Omental fat pad (tissue), 4 donors: ENCODE measurements around the gene IL13. TPM values are rescaled to one million over a fixed set of nuclear protein-coding genes. Genes with fewer than 3 reads are reported as not detected.
"Not testable (repeated sequence)": the region's sequence is repeated elsewhere in the genome, so short reads cannot be mapped to it uniquely, and the experiment has no call there.

Experiments
- ATAC-seq: fragments of 150-250 bp; one replicate; pipeline ENCODE4 v1.9.1; 2016; ENCODE audit warnings: mild to moderate bottlenecking, moderate library complexity; ENCODE audit not compliant: low FRiP score
- DNase-seq: peaks from one replicate; pipeline ENCODE4 v3.0.0-alpha.2; 2019; ENCODE audit warnings: low spot score
- total RNA-seq, 4 donors: library from RNA; depleted of rRNA; stranded (reverse); fragments of >200 nt; gene quantifications; one replicate each; pipeline ENCODE4 v1.1.0, GENCODE V29; 2016
- TF ChIP-seq, protein P1 (sequence below), 3 donors: fragments of 450-650 bp; IDR thresholded peaks; one replicate each; pipeline ENCODE4 v1.5.1; 2016 to 2017; ENCODE audit warnings: antibody characterized with exemption in 3 of 3, mild to moderate bottlenecking in 3 of 3, moderate library complexity in 2 of 3

IL13 gene
- total RNA-seq, 4 donors from 2014 or later = 0.24 to 1.1 TPM; not detected in 2

DNA sequence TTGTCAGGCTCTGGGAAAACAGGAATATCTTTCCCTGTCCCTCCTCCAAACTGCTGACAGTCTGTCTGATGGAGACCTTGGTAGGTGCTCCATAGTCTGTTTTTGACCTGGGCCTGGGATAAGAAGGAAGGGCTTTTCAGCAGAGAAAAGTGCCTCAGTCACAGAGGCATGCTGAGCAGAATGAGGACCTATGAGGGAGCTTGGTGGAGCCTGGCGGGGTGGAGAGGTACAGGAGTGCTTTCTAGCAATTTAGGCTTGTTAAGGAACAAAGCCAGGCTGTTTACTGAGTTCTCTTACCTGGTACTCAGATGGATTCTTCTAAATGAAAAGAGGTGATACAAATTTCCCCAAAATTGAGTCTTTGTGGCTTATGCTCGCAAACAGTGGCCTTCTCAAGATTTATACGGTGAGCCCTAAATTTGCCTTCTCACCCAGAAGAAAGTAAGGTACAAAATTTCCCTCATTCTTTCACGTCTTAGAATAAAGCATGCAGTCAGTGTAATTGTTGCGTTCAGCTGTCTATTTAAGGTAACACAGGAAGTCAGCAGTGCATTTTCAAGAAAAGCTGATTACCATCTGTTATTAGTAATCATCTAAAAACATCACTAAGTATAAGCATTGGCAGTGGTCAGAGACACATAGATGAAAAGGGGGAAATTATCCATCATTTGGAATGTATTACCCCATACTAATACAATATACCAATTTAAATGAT lies 28.6 kb upstream of the IL13 start:
- no peak for DNase-seq
- no peak for ATAC-seq
- TF ChIP-seq, protein P1, sequence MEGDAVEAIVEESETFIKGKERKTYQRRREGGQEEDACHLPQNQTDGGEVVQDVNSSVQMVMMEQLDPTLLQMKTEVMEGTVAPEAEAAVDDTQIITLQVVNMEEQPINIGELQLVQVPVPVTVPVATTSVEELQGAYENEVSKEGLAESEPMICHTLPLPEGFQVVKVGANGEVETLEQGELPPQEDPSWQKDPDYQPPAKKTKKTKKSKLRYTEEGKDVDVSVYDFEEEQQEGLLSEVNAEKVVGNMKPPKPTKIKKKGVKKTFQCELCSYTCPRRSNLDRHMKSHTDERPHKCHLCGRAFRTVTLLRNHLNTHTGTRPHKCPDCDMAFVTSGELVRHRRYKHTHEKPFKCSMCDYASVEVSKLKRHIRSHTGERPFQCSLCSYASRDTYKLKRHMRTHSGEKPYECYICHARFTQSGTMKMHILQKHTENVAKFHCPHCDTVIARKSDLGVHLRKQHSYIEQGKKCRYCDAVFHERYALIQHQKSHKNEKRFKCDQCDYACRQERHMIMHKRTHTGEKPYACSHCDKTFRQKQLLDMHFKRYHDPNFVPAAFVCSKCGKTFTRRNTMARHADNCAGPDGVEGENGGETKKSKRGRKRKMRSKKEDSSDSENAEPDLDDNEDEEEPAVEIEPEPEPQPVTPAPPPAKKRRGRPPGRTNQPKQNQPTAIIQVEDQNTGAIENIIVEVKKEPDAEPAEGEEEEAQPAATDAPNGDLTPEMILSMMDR (IDR thresholded peaks at IDR 0.05) = no peak

DNA sequence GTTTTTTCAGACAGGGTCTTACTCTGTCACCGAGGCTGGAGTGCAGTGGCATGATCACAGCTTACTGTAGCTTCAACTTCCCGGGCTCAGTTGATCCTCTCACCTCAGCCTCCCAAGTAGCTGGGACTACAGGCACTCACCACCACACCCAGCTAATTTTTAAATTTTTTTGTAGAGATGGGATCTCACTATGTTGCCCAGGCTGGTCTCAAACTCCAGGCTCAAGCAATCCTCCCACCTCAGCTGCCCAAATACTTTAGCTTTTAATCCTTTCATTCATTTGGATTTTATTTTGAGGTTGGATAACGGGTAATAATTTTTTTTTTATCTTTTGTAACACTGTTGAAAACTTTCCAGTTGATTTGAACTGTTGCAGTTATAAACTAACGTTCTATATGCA lies 24.4 kb upstream of the IL13 start:
- not testable (repeated sequence) for ATAC-seq, DNase-seq

GRCh38 chr5:132635873-132636272 lies 22.1 kb upstream of the IL13 start:
- TF ChIP-seq, protein P1 (IDR thresholded peaks at IDR 0.05) = no peak
- DNase-seq = no peak
- no peak for ATAC-seq

DNA sequence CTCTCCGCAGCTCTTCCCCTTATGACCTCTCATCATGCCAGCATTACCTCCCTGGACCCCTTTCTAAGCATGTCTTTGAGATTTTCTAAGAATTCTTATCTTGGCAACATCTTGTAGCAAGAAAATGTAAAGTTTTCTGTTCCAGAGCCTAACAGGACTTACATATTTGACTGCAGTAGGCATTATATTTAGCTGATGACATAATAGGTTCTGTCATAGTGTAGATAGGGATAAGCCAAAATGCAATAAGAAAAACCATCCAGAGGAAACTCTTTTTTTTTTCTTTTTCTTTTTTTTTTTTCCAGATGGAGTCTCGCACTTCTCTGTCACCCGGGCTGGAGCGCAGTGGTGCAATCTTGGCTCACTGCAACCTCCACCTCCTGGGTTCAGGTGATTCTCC lies 20.7 kb upstream of the IL13 start:
- ATAC-seq (no peak), DNase-seq (no peak)
- TF ChIP-seq, protein P1 (IDR thresholded peaks at IDR 0.05) = no peak

GRCh38 chr5:132639706-132640130 lies 18.3 kb upstream of the IL13 start:
- TF ChIP-seq, protein P1 (IDR thresholded peaks at IDR 0.05) = no peak
- ATAC-seq = no peak
- DNase-seq = no peak

- TF ChIP-seq, protein P1 (IDR thresholded peaks at IDR 0.05) = no peak
- ATAC-seq = no peak
- DNase-seq = no peak
Measured at GRCh38 chr5:132640613-132641012, 17.4 kb upstream of the IL13 start.

- ATAC-seq (no peak), DNase-seq (no peak)
- TF ChIP-seq, protein P1 (IDR thresholded peaks at IDR 0.05) = no peak
Measured at GRCh38 chr5:132641241-132641723, 16.7 kb upstream of the IL13 start.
